Retinal pigment epithelial cell (primary cell): ENCODE results near the gene WWOX.
"Not testable (repeated sequence)": the region's sequence is repeated elsewhere in the genome, so short reads cannot be mapped to it uniquely, and the experiment has no call there.

ENCODE experiments used
- DNase-seq: peaks from one replicate; pipeline ENCODE4 v3.0.0-alpha.2; 2010; ENCODE audit warnings: low read depth
- H3K4me3 ChIP-seq: 2 replicates; pipeline ENCODE4 v1.5.1; 2011; ENCODE audit warnings: mild to moderate bottlenecking, low read length, control low read depth, moderate library complexity
- CTCF ChIP-seq: conservative IDR thresholded peaks from 2 replicates; pipeline ENCODE4 v1.5.1; 2011; ENCODE audit warnings: low read depth, low read length, control low read depth, inconsistent platforms

The WWOX gene

DNA sequence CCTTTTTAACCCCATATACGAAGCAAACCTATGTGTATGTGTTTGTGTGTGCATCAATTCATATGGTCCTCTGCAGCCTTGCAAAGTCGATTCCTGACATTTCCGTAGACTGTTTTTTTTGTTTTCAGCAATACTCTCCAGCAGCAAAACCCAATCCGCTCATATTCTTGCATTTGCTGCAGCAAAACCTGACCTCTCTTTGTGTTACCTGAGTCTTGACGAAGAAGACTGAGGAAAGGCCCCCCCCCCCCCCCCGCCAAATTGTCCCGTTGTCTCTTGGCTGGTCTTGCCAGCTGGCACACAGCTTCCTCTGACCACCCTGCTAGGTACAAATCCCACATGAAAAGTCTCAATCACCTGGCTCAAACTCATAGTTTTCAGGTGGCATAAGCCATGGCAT, 494.7 kb downstream of the WWOX start:
- DNase-seq, result no peak
- TF ChIP-seq CTCF, result no peak
- H3K4me3 ChIP-seq, result no peak overlapping the region

DNA sequence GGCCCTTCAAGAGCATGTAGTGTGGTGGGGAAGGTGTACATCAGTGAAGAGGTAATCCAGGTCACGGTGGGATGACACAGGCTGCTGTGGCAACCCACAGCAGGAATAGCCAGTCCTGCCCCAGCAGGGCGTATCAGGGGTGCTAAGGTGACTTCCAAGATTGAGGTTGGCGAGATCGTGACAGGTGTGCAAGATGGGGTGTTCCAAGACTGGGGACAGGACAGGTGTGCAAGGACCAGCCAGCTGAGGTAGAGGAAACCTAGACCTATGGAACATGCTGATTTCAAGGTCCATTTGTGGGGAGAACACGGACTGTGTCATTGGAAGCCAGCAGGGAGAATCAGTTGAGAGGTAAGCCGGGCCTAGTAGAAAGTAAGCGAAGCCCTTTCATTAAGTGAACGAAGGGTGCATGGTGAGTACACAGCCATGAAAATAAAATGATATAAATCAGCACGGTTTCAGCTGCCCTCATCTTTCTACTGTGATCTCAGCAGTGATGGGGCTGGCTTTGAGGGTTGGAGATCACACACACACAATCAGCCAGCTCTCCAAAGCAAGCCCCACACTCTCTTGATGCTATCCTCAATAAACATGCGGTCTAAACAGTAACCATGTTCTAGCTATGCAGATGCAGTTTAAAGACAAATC, 497.0 kb downstream of the WWOX start:
- no peak overlapping the region for H3K4me3 ChIP-seq
- no peak for TF ChIP-seq CTCF
- no peak for DNase-seq

DNA sequence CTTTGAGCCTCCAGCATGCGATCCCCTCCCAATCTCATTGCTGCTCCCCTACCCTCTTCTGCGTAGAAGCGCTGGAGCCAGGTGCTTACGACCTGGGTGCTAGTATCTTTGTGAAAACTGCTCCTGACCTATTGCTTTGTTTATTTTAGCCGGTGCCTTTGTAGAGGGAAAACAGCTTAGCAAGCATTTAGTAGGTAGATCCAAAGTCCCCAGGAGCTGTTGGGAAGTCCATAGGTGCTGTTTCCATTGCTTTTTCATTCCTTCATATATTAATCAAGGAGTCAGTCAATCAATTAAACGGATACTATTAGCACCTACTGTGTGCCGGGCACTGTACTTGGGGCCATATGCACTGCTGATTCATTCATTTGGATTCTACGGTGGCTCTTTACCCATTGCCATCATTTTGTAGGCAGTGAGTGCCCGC, 497.6 kb downstream of the WWOX start:
- TF ChIP-seq CTCF, result no peak
- no peak overlapping the region for H3K4me3 ChIP-seq
- DNase-seq, result no peak

DNA sequence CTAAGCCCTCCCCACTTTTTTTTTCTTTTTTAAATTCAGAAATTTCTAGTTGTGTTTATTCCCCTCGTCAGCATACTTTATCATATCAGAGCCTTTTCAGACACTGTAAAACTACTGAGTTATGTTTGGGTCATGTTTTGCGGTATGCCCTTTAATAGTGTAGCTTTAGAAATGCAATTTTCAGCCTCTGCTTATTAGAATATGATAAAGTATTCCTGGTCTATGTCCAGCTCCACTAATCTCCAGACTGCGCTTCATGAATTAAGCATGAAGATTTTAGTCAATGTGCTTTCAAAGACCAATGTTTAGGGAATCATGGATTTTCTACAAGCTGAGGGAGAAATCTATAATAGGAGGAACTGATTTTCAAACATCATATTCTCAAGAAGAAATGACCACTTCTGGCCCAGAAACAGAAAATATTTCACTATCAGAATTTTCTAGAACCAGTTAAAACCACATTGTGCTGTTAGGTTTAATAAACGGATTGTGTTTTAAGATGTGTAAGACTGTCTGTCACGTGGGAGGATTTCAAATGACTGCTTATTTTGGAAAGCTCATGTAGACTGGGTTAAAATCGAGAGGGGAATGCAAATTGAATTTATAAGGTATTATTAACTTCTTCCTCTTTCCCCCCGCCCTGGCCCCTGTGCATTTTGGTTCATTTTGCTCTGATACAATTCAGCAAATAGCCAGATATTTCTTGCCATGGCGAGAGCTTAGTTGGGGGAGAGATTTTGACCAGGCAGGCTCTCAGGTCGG, 498.5 kb downstream of the WWOX start:
- no peak overlapping the region for H3K4me3 ChIP-seq
- no peak for TF ChIP-seq CTCF
- DNase-seq, result no peak

GRCh38 chr16:78599271-78599670, 499.8 kb downstream of the WWOX start:
- no peak for TF ChIP-seq CTCF
- H3K4me3 ChIP-seq, result no peak overlapping the region
- DNase-seq, result no peak

GRCh38 chr16:78604423-78605062, 505.1 kb downstream of the WWOX start:
- not testable (repeated sequence) for H3K4me3 ChIP-seq, DNase-seq

GRCh38 chr16:78605548-78606101, 506.2 kb downstream of the WWOX start:
- no peak for DNase-seq
- no peak for TF ChIP-seq CTCF
- H3K4me3 ChIP-seq, result no peak overlapping the region
